GM12878 (cell line): Measurements from ENCODE around the gene SRGAP1. TPM values are rescaled to one million over a fixed set of nuclear protein-coding genes. Genes with fewer than 3 reads are reported as not detected.

ENCODE experiments used
- ATAC-seq: fragments of 200-7000 bp; cut with Tn5 transposase; 3 replicates; pipeline ENCODE4 v1.9.1; 2020; ENCODE audit warnings: mild to moderate bottlenecking, moderate library complexity
- BruUV-seq: library from RNA; stranded (reverse); fragments of 400-500 nt; replicated peaks from 2 replicates; lab custom pipeline; 2021; lab: Mats Ljungman, UMichigan
- CTCF ChIA-PET: fragments of 300-600 bp; sonication (Branson Sonifier 250); formaldehyde crosslinking; extraction: SDS; loops from one replicate; lab custom pipeline; 2021; ENCODE audit warnings: inconsistent platforms; lab: Yijun Ruan, JAX
- POLR2A ChIA-PET: fragments of 350-600 bp; formaldehyde crosslinking; extraction: SDS; loops from one replicate; lab custom pipeline; 2021; ENCODE audit warnings: inconsistent platforms; lab: Charles Lee
- RAD21 ChIA-PET: fragments of 300-600 bp; sonication (Branson Sonifier 250); formaldehyde crosslinking; loops from one replicate; lab custom pipeline; 2023; ENCODE audit warnings: antibody characterized with exemption; ENCODE audit not compliant: unreplicated experiment; lab: Charles Lee
- SMC1A ChIA-PET: fragments of 300-600 bp; sonication (Branson Sonifier 250); formaldehyde crosslinking; loops from one replicate; lab custom pipeline; 2023; ENCODE audit not compliant: unreplicated experiment, uncharacterized antibody; lab: Charles Lee
- DNase-seq: peaks from one replicate; pipeline ENCODE4 v3.0.0-alpha.2; 2011; ENCODE audit warnings: low read depth, low spot score
- FAIRE-seq: peaks from 3 replicates; lab custom pipeline; 2011; peaks lifted over from hg19 to GRCh38; lab: Jason Lieb, UNC
- H2AFZ ChIP-seq: 2 replicates; pipeline ENCODE4 v1.6.0; 2011; ENCODE audit warnings: low read depth, low read length, control low read depth; ENCODE audit not compliant: control insufficient read depth
- H3K27ac ChIP-seq: 2 replicates; pipeline ENCODE4 v1.5.1; 2011; ENCODE audit warnings: control low read depth; ENCODE audit not compliant: control insufficient read depth, insufficient read depth
- H3K27me3 ChIP-seq, 2 experiments: replicated peaks in 1 of 2; 2 replicates each; pipeline versions ENCODE4 v1.6.0 to v1.6.1; 2011; ENCODE audit warnings: low read length in 1 of 2; ENCODE audit not compliant: control insufficient read depth in 2 of 2, insufficient read depth in 2 of 2
- H3K36me3 ChIP-seq, 2 experiments: 2 replicates each; pipeline ENCODE4 v1.5.1; 2011; ENCODE audit warnings: low read length in 1 of 2; ENCODE audit not compliant: control insufficient read depth in 2 of 2, insufficient read depth in 2 of 2
- H3K4me1 ChIP-seq: 2 replicates; pipeline ENCODE4 v1.6.1; 2011; ENCODE audit warnings: mild to moderate bottlenecking, low read length, moderate library complexity, mixed read lengths; ENCODE audit not compliant: control insufficient read depth, insufficient read depth
- H3K4me2 ChIP-seq: 2 replicates; pipeline ENCODE4 v1.6.0; 2011; ENCODE audit warnings: control low read depth; ENCODE audit not compliant: control insufficient read depth, insufficient read depth
- H3K4me3 ChIP-seq: fragments of 200-600 bp; sonication (generic); 2 replicates; pipeline ENCODE4 v1.5.1; 2016
- H3K79me2 ChIP-seq: 2 replicates; pipeline ENCODE4 v1.6.0; 2011; ENCODE audit warnings: low read length; ENCODE audit not compliant: control insufficient read depth, insufficient read depth
- H3K9ac ChIP-seq: 2 replicates; pipeline ENCODE4 v1.8.0; 2011; ENCODE audit warnings: low read length, control low read depth, mixed read lengths; ENCODE audit not compliant: control insufficient read depth, insufficient read depth
- H3K9me3 ChIP-seq: replicated peaks from 3 replicates; pipeline ENCODE4 v1.5.1; 2011; ENCODE audit warnings: mild to moderate bottlenecking, low read length; ENCODE audit not compliant: control insufficient read depth, insufficient read depth
- H4K20me1 ChIP-seq: 2 replicates; pipeline ENCODE4 v1.6.0; 2011; ENCODE audit not compliant: control insufficient read depth, insufficient read depth
- BCL11A ChIP-seq: IDR thresholded peaks from 2 replicates; pipeline ENCODE4 v1.6.1; 2011; ENCODE audit warnings: low read depth, low read length
- EP300 ChIP-seq, 2 experiments: fragments of 150-350 bp in 1 of 2; IDR thresholded peaks; 2 replicates each; pipeline ENCODE4 v1.6.1; 2011 to 2012; ENCODE audit warnings: low read depth in 2 of 2, low read length in 2 of 2, borderline replicate concordance in 1 of 2, improper control_type of control experiment in 1 of 2, inconsistent platforms in 1 of 2; ENCODE audit not compliant: control insufficient read depth in 1 of 2
- IKZF1 ChIP-seq: fragments of 450-650 bp; conservative IDR thresholded peaks from 2 replicates; pipeline ENCODE4 v1.6.1; 2017; ENCODE audit warnings: antibody characterized with exemption, mild to moderate bottlenecking
- JUNB ChIP-seq: IDR thresholded peaks from 2 replicates; pipeline ENCODE4 v1.6.1; 2016; ENCODE audit warnings: antibody characterized with exemption, mild to moderate bottlenecking
- MTA2 ChIP-seq: fragments of 450-650 bp; IDR thresholded peaks from 2 replicates; pipeline ENCODE4 v1.6.1; 2016; ENCODE audit warnings: low read depth, mild to moderate bottlenecking, moderate library complexity
- PAX5 ChIP-seq: IDR thresholded peaks from 2 replicates; pipeline ENCODE4 v1.6.1; 2011; ENCODE audit warnings: low read depth, low read length, borderline replicate concordance
- PML ChIP-seq: IDR thresholded peaks from 2 replicates; pipeline ENCODE4 v1.6.1; 2012; ENCODE audit warnings: low read length, inconsistent platforms
- RAD21 ChIP-seq: IDR thresholded peaks from 2 replicates; pipeline ENCODE4 v1.6.1; 2011; ENCODE audit warnings: mild to moderate bottlenecking, low read depth, low read length, moderate library complexity; ENCODE audit not compliant: insufficient read depth
- RAD51 ChIP-seq: fragments of 450-650 bp; IDR thresholded peaks from 2 replicates; pipeline ENCODE4 v1.6.1; 2016; ENCODE audit warnings: moderate library complexity, mild to moderate bottlenecking, inconsistent platforms
- SIN3A ChIP-seq: IDR thresholded peaks from 2 replicates; pipeline ENCODE4 v1.6.1; 2012; ENCODE audit warnings: low read depth, low read length, improper control_type of control experiment
- SPI1 ChIP-seq: IDR thresholded peaks from 2 replicates; pipeline ENCODE4 v1.6.1; 2011; ENCODE audit warnings: low read depth, mild to moderate bottlenecking, low read length, moderate library complexity, borderline replicate concordance; ENCODE audit not compliant: insufficient read depth
- SRF ChIP-seq, 2 experiments: IDR thresholded peaks; 2 replicates each; pipeline ENCODE4 v1.6.1; 2011; ENCODE audit warnings: low read depth in 2 of 2, low read length in 2 of 2, mild to moderate bottlenecking in 1 of 2, moderate library complexity in 1 of 2
- SUPT20H ChIP-seq: IDR thresholded peaks from 2 replicates; pipeline ENCODE4 v1.6.1; 2011; ENCODE audit warnings: low read depth, mild to moderate bottlenecking, low read length, moderate library complexity, borderline replicate concordance; ENCODE audit not compliant: control insufficient read depth
- WRNIP1 ChIP-seq: IDR thresholded peaks from 2 replicates; pipeline ENCODE4 v1.6.1; 2011; ENCODE audit warnings: low read depth, low read length, improper control_type of control experiment, borderline replicate concordance
- ZBTB33 ChIP-seq: fragments of 450-650 bp; IDR thresholded peaks from 2 replicates; pipeline ENCODE4 v1.6.1; 2017; ENCODE audit warnings: mild to moderate bottlenecking
- WGBS: methylation state at CpG from one replicate; pipeline ENCODE4 v1.1.6; 2016; ENCODE audit warnings: low lambda C conversion rate; ENCODE audit not compliant: insufficient replicate concordance, insufficient coverage; ENCODE audit errors: missing lambda C conversion rate; 5-methylcytosine and 5-hydroxymethylcytosine counted together
- in situ Hi-C: fragments of 300-500 bp; cut with MboI; formaldehyde crosslinking; loops from 9 replicates; pipeline ENCODE4 v1.14.3; 2018; ENCODE audit warnings: mixed read lengths
- intact Hi-C: fragments of 100-400 bp; cut with micrococcal nuclease; formaldehyde crosslinking; loops from one replicate; pipeline ENCODE4 v1.14.2; 2022; ENCODE audit not compliant: unreplicated experiment
- polyA plus RNA-seq, 11 experiments: library from polyadenylated mRNA; depleted of rRNA in 4 of 11; unstranded in 6 of 11; stranded (reverse) in 5 of 11; fragments of >200 nt; fragmentation: Nextera tagmentation in 4 of 11; fragmentation: Illumina TruSeq in 1 of 11; extraction: Ambion mirVana in 4 of 11; extraction: Trizol in 1 of 11; gene quantifications; 1 replicate in 1 of 11; 2 replicates in 10 of 11; pipeline versions ENCODE4 v1.2.1 to v1.2.3, GENCODE V29; 2011 to 2016; ENCODE audit warnings: inconsistent platforms in 2 of 11, missing spikeins in 2 of 11, low read depth in 1 of 11
- total RNA-seq, 4 experiments: library from RNA; depleted of rRNA in 3 of 4; stranded (reverse); fragments of >200 nt in 3 of 4; fragmentation: Illumina TruSeq in 1 of 4; extraction: Trizol in 1 of 4; gene quantifications; 2 replicates each; pipeline versions ENCODE4 v1.2.1 to v1.2.3, GENCODE V29; 2013 to 2021
- TF ChIP-seq, protein P1 (sequence below): fragments of 450-650 bp; IDR thresholded peaks from 2 replicates; pipeline ENCODE4 v1.6.1; 2016; ENCODE audit warnings: mild to moderate bottlenecking

SRGAP1 gene
- total and polyA plus RNA-seq, 10 of the 15 experiments (the other 5 are each of a cell fraction or from before 2014, with no cell fraction given), result 0.16 to 0.85 (median 0.46) TPM

GRCh38 chr12:64090047-64090446 is 245.5 kb downstream of the SRGAP1 start:
- DNase-seq (no peak), FAIRE-seq (no peak), ATAC-seq (no peak)
- intact Hi-C loops, result loop anchor here (10.0 kb wide), 1 partner anchor 245 kb away; the partner anchor contains the start of gene SRGAP1
- no peak for TF ChIP-seq SIN3A
- no peak for TF ChIP-seq PAX5
- no peak for TF ChIP-seq SUPT20H
- TF ChIP-seq ZBTB33, result no peak
- no peak for TF ChIP-seq SRF (IDR thresholded peaks at IDR 0.05; ENCODE audit: low read depth in 2 of 2, low read length in 2 of 2)
- TF ChIP-seq JUNB, result no peak
- TF ChIP-seq, protein P1, sequence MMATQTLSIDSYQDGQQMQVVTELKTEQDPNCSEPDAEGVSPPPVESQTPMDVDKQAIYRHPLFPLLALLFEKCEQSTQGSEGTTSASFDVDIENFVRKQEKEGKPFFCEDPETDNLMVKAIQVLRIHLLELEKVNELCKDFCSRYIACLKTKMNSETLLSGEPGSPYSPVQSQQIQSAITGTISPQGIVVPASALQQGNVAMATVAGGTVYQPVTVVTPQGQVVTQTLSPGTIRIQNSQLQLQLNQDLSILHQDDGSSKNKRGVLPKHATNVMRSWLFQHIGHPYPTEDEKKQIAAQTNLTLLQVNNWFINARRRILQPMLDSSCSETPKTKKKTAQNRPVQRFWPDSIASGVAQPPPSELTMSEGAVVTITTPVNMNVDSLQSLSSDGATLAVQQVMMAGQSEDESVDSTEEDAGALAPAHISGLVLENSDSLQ, result no peak
- no peak for TF ChIP-seq RAD21
- TF ChIP-seq EP300 (IDR thresholded peaks at IDR 0.05; ENCODE audit: borderline replicate concordance in 1 of 2, control insufficient read depth in 1 of 2, low read depth in 2 of 2, low read length in 2 of 2), result no peak
- TF ChIP-seq IKZF1, result no peak
- no peak for TF ChIP-seq BCL11A
- no peak for TF ChIP-seq SPI1
- TF ChIP-seq RAD51, result no peak
- TF ChIP-seq PML, result no peak
- no peak for TF ChIP-seq MTA2
- TF ChIP-seq WRNIP1, result no peak
- no peaks in the 10 kb centered on the region for H3K4me1 ChIP-seq
- RAD21 ChIA-PET, result no interaction called here
- H2AFZ ChIP-seq, result no peak overlapping the region
- no peaks in the 10 kb centered on the region for H3K27me3 ChIP-seq
- H3K27ac ChIP-seq, result no peak overlapping the region
- SMC1A ChIA-PET, result interaction anchor here (1.0 kb wide), 1 partner anchor 9 kb away, joined by 3 read pairs; no protein-coding TSS in a partner anchor
- H3K4me2 ChIP-seq, result no peak overlapping the region
- no peak overlapping the region for H3K4me3 ChIP-seq
- no peak overlapping the region for H3K9ac ChIP-seq
- H3K36me3 ChIP-seq, result no peaks in the 10 kb centered on the region
- no peaks in the 10 kb centered on the region for H3K79me2 ChIP-seq
- CTCF ChIA-PET, result no interaction called here
- no TSS peak for BruUV-seq
- H4K20me1 ChIP-seq, result no peaks in the 10 kb centered on the region
- WGBS, result 26% methylated on average over 1 of the region's 1 CpG
- in situ Hi-C loops, result no loop called here
- no peaks in the 10 kb centered on the region for H3K9me3 ChIP-seq
- POLR2A ChIA-PET, result no interaction called here
